CD14-positive monocyte (primary cell): ENCODE results near the gene FGF5. TPM values are rescaled to one million over a fixed set of nuclear protein-coding genes. Genes with fewer than 3 reads are reported as not detected.
"Not testable (repeated sequence)": the region's sequence is repeated elsewhere in the genome, so short reads cannot be mapped to it uniquely, and the experiment has no call there.

Experiments
- DNase-seq, 3 donors: peaks; one replicate each; pipeline ENCODE4 v3.0.0-alpha.2; 2011 to 2022
- H2AFZ ChIP-seq: 2 replicates; pipeline ENCODE4 v1.6.0; 2012; ENCODE audit warnings: mild to moderate bottlenecking, low read depth, low read length, inconsistent platforms; ENCODE audit not compliant: insufficient read depth, poor library complexity, severe bottlenecking
- H3K27ac ChIP-seq, 2 donors: 1 replicate in 1 of 2; 2 replicates in 1 of 2; pipeline ENCODE4 v1.5.1; 2012 to 2013; ENCODE audit warnings: low read length in 2 of 2, control low read depth in 1 of 2, inconsistent platforms in 1 of 2, low read depth in 1 of 2, mild to moderate bottlenecking in 1 of 2
- H3K27me3 ChIP-seq, 2 donors: one replicate each; pipeline versions ENCODE4 v1.6.0 to v1.6.1; 2011 to 2013; ENCODE audit warnings: low read length in 2 of 2; ENCODE audit not compliant: control insufficient read depth in 2 of 2, insufficient read depth in 2 of 2
- H3K36me3 ChIP-seq, 2 donors: replicated peaks in 1 of 2; 1 replicate in 1 of 2; 2 replicates in 1 of 2; pipeline versions ENCODE4 v1.5.1 to v1.6.1; 2012 to 2013; ENCODE audit warnings: low read length in 2 of 2, control low read depth in 1 of 2, inconsistent platforms in 1 of 2, mild to moderate bottlenecking in 1 of 2; ENCODE audit not compliant: insufficient read depth in 2 of 2, control insufficient read depth in 1 of 2
- H3K4me1 ChIP-seq, 2 donors: 1 replicate in 1 of 2; 2 replicates in 1 of 2; pipeline versions ENCODE4 v1.5.1 to v1.6.1; 2012 to 2013; ENCODE audit warnings: low read length in 2 of 2, control low read depth in 1 of 2, inconsistent platforms in 1 of 2, mild to moderate bottlenecking in 1 of 2, moderate library complexity in 1 of 2; ENCODE audit not compliant: insufficient read depth in 2 of 2, control insufficient read depth in 1 of 2
- H3K4me2 ChIP-seq: replicated peaks from 2 replicates; pipeline ENCODE3; 2012; ENCODE audit warnings: low read length, moderate library complexity, mild to moderate bottlenecking; ENCODE audit not compliant: poor library complexity, severe bottlenecking; ENCODE audit errors: extremely low read depth
- H3K4me3 ChIP-seq, 3 experiments: fragments of 200-600 bp in 1 of 3; sonication (generic) in 1 of 3; replicated peaks in 1 of 3; 1 replicate in 2 of 3; 2 replicates in 1 of 3; pipeline ENCODE4 v1.5.1; 2011 to 2013; ENCODE audit warnings: low read length in 3 of 3, mild to moderate bottlenecking in 3 of 3, control low read depth in 2 of 3, low read depth in 2 of 3, inconsistent platforms in 1 of 3, moderate library complexity in 1 of 3
- H3K79me2 ChIP-seq: 2 replicates; pipeline ENCODE4 v1.6.0; 2012; ENCODE audit warnings: mild to moderate bottlenecking, control low read depth, inconsistent platforms, low read length, moderate library complexity; ENCODE audit not compliant: insufficient read depth
- H3K9ac ChIP-seq: 2 replicates; pipeline ENCODE4 v1.6.0; 2017; ENCODE audit warnings: low read length, mild to moderate bottlenecking; ENCODE audit not compliant: insufficient read depth, poor library complexity, severe bottlenecking
- H3K9me3 ChIP-seq, 2 donors: replicated peaks in 1 of 2; 1 replicate in 1 of 2; 2 replicates in 1 of 2; pipeline versions ENCODE4 v1.5.1 to v1.6.1; 2012 to 2013; ENCODE audit warnings: low read length in 2 of 2, control low read depth in 1 of 2; ENCODE audit not compliant: control insufficient read depth in 1 of 2, insufficient read depth in 1 of 2
- H4K20me1 ChIP-seq: 2 replicates; pipeline ENCODE4 v1.6.0; 2012; ENCODE audit warnings: mild to moderate bottlenecking, low read length, control low read depth, moderate library complexity; ENCODE audit not compliant: insufficient read depth
- H3K27ac Mint-ChIP-seq, 7 donors: one replicate each; pipeline ENCODE4 v1.8.0; 2020; ENCODE audit warnings: mild to moderate bottlenecking in 7 of 7, mixed read lengths in 7 of 7, moderate library complexity in 6 of 7, inconsistent platforms in 2 of 7
- H3K27me3 Mint-ChIP-seq, 3 donors: one replicate each; pipeline ENCODE4 v1.8.0; 2021 to 2022; ENCODE audit warnings: low read depth in 3 of 3, mild to moderate bottlenecking in 3 of 3, mixed read lengths in 3 of 3, moderate library complexity in 3 of 3, inconsistent platforms in 1 of 3
- H3K36me3 Mint-ChIP-seq, 2 donors: one replicate each; pipeline ENCODE4 v1.8.0; 2020; ENCODE audit warnings: mixed read lengths in 2 of 2, inconsistent platforms in 1 of 2, mild to moderate bottlenecking in 1 of 2
- H3K4me1 Mint-ChIP-seq: one replicate; pipeline ENCODE4 v1.8.0; 2020; ENCODE audit warnings: mild to moderate bottlenecking, mixed read lengths
- H3K4me3 Mint-ChIP-seq, 2 donors: one replicate each; pipeline ENCODE4 v1.8.0; 2020; ENCODE audit warnings: mild to moderate bottlenecking in 2 of 2, mixed read lengths in 2 of 2, moderate library complexity in 1 of 2
- H3K9me3 Mint-ChIP-seq, 7 donors: one replicate each; pipeline ENCODE4 v1.8.0; 2020 to 2022; ENCODE audit warnings: mixed read lengths in 7 of 7, mild to moderate bottlenecking in 6 of 7, moderate library complexity in 6 of 7, inconsistent platforms in 2 of 7
- WGBS: methylation state at CpG from one replicate; pipeline ENCODE4 v1.1.5; 2013; ENCODE audit warnings: missing lambda C conversion rate; ENCODE audit not compliant: insufficient coverage; 5-methylcytosine and 5-hydroxymethylcytosine counted together
- intact Hi-C, 2 donors: fragments of 100-400 bp; cut with micrococcal nuclease; formaldehyde crosslinking; loops; one replicate each; pipeline versions ENCODE4 v1.15.0 to v1.15.1; 2023
- polyA plus RNA-seq, 3 donors: library from polyadenylated mRNA; depleted of rRNA in 1 of 3; unstranded in 2 of 3; stranded (reverse) in 1 of 3; fragments of 300-500 nt in 2 of 3; fragments of >200 nt in 1 of 3; fragmentation: Illumina TruSeq in 2 of 3; gene quantifications; 1 replicate in 2 of 3; 2 replicates in 1 of 3; pipeline ENCODE4 v1.2.3, GENCODE V29; 2012 to 2021
- TF ChIP-seq, protein P1 (sequence below): fragments of 200-600 bp; IDR thresholded peaks from one replicate; pipeline ENCODE4 v1.8.0; 2022; ENCODE audit warnings: antibody characterized with exemption, mild to moderate bottlenecking

FGF5 gene
- polyA plus RNA-seq, 3 donors = not detected

DNA sequence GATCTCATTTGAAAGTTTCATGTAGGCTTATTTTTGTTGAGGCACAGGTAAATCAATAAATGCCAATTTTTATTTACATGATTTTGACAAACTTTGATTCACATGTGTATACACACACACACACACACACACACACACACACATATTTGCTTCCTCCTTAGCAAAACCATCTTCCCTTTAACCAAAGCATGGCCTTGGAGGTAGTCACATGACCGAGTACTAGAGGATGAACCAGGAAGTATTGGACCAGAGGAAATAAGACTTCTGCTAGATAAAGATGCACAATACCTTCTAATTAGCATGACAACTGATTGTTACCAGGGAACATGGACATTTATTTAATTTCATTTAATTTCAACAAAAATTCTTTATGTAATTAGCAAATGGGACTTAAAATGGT, 45.7 kb downstream of the FGF5 start:
- no peaks in the 10 kb centered on the region for H3K36me3 ChIP-seq
- Mint-ChIP-seq H3K9me3 (peaks cover 0 to 2% (median 0%) of the 10 kb centered on the region in 7 donors), H3K27ac (no peak overlapping the region), H3K36me3 (no peaks in the 10 kb centered on the region), H3K27me3 (peaks cover 3 to 15% (median 10%) of the 10 kb centered on the region in 3 donors), H3K4me3 (no peak overlapping the region), H3K4me1 (peaks cover 6% of the 10 kb centered on the region)
- H3K79me2 ChIP-seq = no peaks in the 10 kb centered on the region
- no peak overlapping the region for H3K4me2 ChIP-seq
- H3K9me3 ChIP-seq = no peaks in the 10 kb centered on the region
- H3K27ac ChIP-seq = no peak overlapping the region
- no peak overlapping the region for H3K4me3 ChIP-seq
- no peak overlapping the region for H2AFZ ChIP-seq
- DNase-seq = peak in 1 of 3 donors; percentile 11
- H3K27me3 ChIP-seq = peaks cover 2 to 6% of the 10 kb centered on the region in 2 donors
- no CpG with 5 or more reads among the region's 1 CpG for WGBS
- peaks cover 0 to 6% of the 10 kb centered on the region in 2 donors for H3K4me1 ChIP-seq
- H4K20me1 ChIP-seq = no peaks in the 10 kb centered on the region
- intact Hi-C loops = no loop called here
- TF ChIP-seq, protein P1, sequence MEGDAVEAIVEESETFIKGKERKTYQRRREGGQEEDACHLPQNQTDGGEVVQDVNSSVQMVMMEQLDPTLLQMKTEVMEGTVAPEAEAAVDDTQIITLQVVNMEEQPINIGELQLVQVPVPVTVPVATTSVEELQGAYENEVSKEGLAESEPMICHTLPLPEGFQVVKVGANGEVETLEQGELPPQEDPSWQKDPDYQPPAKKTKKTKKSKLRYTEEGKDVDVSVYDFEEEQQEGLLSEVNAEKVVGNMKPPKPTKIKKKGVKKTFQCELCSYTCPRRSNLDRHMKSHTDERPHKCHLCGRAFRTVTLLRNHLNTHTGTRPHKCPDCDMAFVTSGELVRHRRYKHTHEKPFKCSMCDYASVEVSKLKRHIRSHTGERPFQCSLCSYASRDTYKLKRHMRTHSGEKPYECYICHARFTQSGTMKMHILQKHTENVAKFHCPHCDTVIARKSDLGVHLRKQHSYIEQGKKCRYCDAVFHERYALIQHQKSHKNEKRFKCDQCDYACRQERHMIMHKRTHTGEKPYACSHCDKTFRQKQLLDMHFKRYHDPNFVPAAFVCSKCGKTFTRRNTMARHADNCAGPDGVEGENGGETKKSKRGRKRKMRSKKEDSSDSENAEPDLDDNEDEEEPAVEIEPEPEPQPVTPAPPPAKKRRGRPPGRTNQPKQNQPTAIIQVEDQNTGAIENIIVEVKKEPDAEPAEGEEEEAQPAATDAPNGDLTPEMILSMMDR = no peak
- no peak overlapping the region for H3K9ac ChIP-seq

GRCh38 chr4:80313627-80314026, 47.2 kb downstream of the FGF5 start:
- H3K4me1 Mint-ChIP-seq = peaks cover 6% of the 10 kb centered on the region
- Histone ChIP-seq H3K4me3 (no peak overlapping the region), H3K9ac (no peak overlapping the region), H2AFZ (no peak overlapping the region), H3K9me3 (no peaks in the 10 kb centered on the region), H3K27me3 (peaks cover 0 to under 1% of the 10 kb centered on the region in 2 donors), H3K36me3 (no peaks in the 10 kb centered on the region), H4K20me1 (no peaks in the 10 kb centered on the region), H3K79me2 (no peaks in the 10 kb centered on the region), H3K4me1 (peaks cover 0 to 6% of the 10 kb centered on the region in 2 donors), H3K4me2 (no peak overlapping the region), H3K27ac (no peak overlapping the region)
- H3K4me3 Mint-ChIP-seq = no peak overlapping the region
- H3K27ac Mint-ChIP-seq = no peak overlapping the region
- no peaks in the 10 kb centered on the region for H3K36me3 Mint-ChIP-seq
- peaks cover 3 to 5% (median 5%) of the 10 kb centered on the region in 3 donors for H3K27me3 Mint-ChIP-seq
- H3K9me3 Mint-ChIP-seq = peaks cover 0 to 2% (median 0%) of the 10 kb centered on the region in 7 donors
- no peak for DNase-seq
- intact Hi-C loops = no loop called here
- TF ChIP-seq, protein P1 = no peak
- WGBS = no CpG with 5 or more reads among the region's 7 CpGs

DNA sequence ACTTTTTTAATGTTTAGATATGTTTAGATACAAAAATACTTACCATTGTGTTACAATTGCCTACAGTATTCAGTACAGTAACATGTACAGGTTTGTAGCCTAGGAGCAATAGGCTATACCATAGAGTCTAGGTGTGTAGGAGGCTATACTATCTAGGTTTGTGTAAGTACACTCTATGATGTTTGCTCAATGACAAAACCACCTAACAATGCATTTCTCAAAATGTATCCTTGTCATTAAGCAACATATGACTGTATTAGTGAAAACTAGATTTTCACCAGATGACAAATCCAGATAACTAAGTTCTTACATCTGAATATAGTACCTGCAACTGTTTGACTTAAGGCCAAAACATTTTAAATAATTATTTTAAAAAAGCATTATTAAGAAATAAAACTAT, 49.4 kb downstream of the FGF5 start:
- H3K79me2 ChIP-seq, H3K9ac ChIP-seq, H3K27ac Mint-ChIP-seq, H3K4me1 Mint-ChIP-seq, H3K4me1 ChIP-seq, H3K4me3 ChIP-seq, H3K27me3 ChIP-seq, H3K9me3 ChIP-seq, H2AFZ ChIP-seq, H3K36me3 Mint-ChIP-seq, H3K27ac ChIP-seq, H3K36me3 ChIP-seq, H3K27me3 Mint-ChIP-seq, DNase-seq, H3K9me3 Mint-ChIP-seq, H3K4me2 ChIP-seq, H3K4me3 Mint-ChIP-seq, H4K20me1 ChIP-seq, intact Hi-C loops: not testable (repeated sequence)
